ENCODE measurements around the gene NECTIN1. TPM values are rescaled to one million over a fixed set of nuclear protein-coding genes. Genes with fewer than 3 reads are reported as not detected.

Gene NECTIN1
- total RNA-seq, 1 donor from 2014 or later = 36.7 TPM

- Mint-ChIP-seq H3K27me3 (peaks cover 25% of the 10 kb centered on the region), H3K36me3 (ENCODE audit: low read depth) (no peaks in the 10 kb centered on the region), H3K27ac (no peak overlapping the region), H3K9me3 (peaks cover 4% of the 10 kb centered on the region), H3K4me1 (peaks cover 9% of the 10 kb centered on the region), H3K4me3 (no peak overlapping the region)
- ATAC-seq (ENCODE audit: low read depth) (no peak), DNase-seq (no peak)
- ChIA-PET POLR2A (no interaction called here), CTCF (no interaction called here)
- no peak for TF ChIP-seq CTCF (IDR thresholded peaks at IDR 0.05)
- intact Hi-C loops (cut with micrococcal nuclease) = no loop called here
These were observed 140.0 kb downstream of the NECTIN1 start for GRCh38 chr11:119589001-119589400.

All from activated B cell treated with CpG ODN at 0.5 μM for 24 hours (primary cell).